MV-4-11 (cell line): ENCODE measurements around the gene ARHGEF4.

Experiments
- DNase-seq: peaks from one replicate; lab custom pipeline; 2025; lab: John Stamatoyannopoulos, UW

The ARHGEF4 gene, protein sequence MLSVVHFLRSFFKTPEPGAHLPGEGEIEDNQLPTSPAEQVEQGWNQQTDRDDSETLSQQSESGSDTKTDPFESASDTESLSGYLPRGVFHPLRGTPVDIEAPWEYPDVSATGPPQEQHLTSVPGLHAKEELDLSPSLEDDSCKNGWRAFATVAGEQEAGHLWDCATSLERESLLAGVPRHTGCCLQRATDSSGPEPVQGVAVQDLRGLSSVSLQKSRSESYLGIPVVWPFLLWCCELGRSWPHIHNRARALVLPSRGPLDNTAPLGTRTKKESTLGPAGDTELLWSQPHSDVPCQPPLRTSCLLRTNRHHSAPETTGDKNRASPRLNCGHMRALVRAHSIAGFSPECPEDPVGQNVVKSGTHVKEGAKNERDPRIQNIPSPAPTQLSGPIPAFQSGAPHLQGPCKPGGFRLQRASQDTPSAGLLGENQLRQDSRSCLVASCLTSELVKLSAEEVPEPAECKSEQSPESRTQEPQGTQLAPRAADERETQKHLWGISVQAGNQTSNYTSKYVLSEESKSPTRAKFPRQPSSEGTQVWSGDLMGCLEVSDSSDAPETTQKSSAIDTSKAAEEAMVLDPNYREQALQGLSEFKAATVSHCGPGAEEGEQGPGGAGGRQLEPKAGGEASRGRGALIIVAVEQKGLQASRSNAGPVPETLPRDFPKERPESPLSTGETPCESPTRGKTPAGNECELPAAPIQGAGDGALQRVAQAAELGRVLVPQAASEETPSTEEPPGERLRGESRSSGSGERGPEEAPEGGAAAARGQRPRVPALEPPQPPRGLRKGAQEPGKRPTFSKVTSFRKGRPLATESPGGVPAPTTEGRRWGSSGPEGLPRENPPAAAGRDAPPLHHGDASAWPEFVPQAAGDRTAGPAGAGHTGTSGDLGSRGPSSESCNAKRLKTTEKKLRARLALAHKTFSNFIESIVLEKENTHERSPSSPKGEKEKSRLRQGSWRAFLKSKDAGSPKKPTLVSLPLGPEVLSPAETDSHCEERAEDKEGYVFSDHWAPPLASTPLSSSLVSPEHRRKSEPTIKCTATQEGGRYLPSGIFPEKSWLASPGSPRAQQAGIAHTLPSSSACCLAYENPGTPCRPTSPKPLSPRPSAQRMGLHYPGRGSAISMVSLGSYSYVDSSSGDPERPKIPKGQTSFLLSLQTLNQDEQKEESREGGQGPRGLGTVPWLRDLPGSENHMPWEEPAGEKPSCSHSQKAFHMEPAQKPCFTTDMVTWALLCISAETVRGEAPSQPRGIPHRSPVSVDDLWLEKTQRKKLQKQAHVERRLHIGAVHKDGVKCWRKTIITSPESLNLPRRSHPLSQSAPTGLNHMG (N-terminal part only)

DNA sequence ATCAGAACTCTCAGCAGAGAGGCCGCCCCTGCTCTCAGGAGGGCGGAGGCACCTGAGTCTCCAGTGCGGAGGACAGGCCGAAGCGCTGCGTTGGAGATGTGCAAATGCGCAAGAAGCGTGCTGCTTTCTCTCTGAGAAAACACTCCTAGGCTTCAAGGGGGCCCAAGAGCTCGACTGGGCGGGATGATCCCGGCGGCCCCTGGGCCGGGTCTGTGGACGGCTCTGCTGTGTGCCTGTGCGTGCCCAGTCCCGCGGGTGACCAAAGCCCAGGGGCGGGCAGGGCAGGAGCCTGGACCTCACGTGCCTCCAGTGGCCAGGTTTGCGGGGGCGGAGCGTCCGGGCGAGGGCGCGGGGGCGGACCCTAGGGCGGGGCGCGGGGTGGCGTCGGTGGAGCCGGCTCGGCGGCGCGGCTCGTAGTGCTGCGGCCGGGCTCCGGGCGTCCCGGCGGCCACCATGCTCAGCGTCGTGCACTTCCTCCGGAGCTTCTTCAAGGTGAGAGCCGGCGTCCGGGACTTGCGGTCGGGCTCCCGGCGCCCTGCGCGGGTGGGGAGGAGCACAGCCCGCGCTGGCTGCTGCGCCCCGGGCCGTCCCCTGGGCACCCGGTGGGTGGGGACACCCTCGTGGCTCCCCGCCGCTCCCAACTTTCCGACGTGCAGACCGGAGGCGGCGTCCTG is at the start of gene ARHGEF4:
Gene ARHGEF4 (plus strand): TSS at position 414 of the 674 bp plus-strand sequence. CDS start 40 bp downstream, at position 454.
- no peak for DNase-seq

DNA sequence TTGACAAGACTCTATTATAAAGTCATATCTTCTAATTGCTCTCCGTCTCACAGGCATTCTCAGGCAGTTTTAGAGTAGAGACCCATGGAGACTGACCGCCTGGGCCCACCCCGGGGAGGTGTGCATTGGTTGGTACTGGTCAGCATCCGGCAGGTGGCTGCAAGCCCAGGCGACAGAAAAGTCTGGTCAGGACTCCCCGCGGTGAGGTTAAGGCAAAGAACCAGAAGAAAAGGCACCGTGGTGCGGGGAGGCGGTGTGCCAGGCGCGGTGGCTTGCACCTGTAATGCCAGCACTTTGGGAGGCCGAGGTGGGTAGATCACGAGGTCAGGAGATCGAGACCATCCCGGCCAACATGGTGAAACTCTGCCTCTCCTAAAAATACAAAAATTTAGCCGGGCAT is 48.9 kb upstream of the ARHGEF4 start:
- no peak for DNase-seq

DNA sequence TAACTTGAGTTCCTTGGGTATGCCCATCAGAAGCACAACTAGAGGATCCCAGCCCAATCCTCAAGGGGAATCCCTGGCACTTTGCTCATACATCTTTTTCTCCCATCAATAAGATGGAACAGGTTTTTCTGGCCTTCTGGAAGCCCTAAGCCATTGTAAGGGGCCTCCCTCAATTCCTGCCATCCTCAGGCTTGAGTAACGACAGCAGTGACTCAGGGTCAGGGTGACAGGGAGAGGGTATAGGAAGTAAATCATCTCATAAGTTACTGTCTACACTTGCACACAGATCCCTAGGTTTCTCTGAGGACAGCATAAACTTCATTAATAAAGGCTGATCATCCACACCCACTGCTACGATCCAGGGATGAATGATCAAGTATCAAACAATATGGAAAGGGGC is 46.4 kb upstream of the ARHGEF4 start:
- DNase-seq = no peak

DNA sequence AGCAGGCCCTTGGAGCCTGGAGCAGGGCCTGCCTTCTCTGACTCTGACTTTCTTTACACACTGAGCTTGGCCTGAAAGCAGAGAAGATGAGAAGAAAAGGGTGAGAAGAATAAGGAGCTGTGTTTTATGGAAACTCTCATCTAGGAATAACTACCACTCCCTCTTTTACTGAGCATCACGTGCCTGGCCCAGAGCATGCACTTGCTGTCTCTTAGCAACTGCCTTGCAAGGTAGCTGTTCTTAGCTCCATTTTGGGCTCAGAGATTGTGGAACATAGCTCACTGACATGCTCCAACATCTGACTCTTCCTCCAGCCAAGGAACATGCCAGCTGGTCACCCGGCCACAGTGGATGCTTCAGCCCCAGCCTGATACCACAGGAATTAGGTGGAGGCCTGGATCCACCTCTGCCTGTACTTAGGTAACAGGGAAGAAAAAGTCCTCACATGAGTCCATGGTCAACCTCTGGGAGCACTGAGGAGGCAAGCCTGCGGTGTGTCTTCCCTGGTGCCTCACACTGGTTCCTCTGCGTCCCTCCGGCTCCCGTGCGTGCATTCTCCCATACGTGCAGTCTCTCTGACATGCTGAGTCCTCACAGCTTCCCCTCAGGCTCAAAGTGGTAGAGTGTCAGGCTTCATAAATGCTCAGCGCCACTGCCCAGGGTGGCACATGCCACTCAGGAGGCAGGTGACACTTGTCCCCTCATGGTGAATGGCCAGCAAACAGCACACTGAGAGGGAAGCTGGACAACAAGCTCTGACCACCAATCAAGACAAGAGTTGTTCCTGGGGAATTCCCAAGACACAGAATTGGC is 45.7 kb upstream of the ARHGEF4 start:
- DNase-seq = no peak

DNA sequence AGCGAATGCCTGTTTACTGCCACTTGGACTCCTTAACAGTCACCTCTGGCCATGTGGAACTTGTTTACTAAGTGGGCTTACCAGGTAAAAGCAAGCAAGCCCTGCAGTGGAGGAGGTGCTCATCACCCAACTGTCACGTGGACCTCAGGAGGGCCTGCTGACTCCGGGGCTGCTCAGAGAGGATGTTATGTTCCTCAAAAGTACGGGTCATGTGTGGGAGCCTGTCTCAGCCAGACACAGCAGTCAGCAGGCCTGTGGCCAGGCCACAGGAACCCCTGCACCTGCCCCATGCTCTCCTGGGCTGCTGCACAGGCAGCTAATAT is 45.1 kb upstream of the ARHGEF4 start:
- no peak for DNase-seq

DNA sequence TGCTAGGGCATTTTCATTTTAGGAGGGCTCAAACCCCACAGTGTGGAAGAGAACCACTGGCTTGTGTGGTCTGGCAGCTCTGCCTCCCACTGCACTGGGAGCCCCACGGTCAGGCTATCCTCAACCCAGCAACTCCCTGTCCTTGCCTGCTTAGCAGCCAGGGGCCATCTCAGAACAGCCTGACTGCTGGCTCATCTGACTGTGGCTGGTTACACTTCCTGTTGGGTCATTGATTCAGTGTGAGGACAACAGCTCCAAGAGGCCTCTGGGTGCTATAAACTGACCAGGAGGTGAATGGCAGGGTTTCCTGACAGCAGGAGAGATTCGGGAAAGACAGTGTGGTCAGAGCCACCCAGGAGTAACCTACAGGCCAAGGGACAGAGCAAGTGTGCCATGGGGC is 41.3 kb upstream of the ARHGEF4 start:
- DNase-seq = peak; percentile 33

DNA sequence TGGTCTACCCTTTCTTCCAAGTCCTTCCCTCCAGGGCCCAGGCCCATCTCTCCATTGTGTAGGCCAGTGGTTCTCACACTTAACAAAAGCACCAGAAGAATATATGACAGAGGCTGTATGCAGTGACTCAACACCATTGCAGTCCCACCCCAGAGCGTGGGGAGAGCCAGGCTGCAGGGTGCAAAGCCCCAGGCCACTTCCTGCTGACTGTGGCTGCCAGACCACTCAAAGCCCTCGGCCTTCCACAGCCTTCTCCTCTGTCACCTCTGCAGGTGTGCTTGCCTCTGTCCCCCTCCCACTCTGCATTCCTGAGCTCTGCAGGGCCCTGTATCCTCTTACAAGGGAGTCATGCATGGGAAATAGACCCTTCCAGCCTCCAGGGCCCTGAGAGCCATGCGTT is 40.4 kb upstream of the ARHGEF4 start:
- peak; percentile 32 for DNase-seq

DNA sequence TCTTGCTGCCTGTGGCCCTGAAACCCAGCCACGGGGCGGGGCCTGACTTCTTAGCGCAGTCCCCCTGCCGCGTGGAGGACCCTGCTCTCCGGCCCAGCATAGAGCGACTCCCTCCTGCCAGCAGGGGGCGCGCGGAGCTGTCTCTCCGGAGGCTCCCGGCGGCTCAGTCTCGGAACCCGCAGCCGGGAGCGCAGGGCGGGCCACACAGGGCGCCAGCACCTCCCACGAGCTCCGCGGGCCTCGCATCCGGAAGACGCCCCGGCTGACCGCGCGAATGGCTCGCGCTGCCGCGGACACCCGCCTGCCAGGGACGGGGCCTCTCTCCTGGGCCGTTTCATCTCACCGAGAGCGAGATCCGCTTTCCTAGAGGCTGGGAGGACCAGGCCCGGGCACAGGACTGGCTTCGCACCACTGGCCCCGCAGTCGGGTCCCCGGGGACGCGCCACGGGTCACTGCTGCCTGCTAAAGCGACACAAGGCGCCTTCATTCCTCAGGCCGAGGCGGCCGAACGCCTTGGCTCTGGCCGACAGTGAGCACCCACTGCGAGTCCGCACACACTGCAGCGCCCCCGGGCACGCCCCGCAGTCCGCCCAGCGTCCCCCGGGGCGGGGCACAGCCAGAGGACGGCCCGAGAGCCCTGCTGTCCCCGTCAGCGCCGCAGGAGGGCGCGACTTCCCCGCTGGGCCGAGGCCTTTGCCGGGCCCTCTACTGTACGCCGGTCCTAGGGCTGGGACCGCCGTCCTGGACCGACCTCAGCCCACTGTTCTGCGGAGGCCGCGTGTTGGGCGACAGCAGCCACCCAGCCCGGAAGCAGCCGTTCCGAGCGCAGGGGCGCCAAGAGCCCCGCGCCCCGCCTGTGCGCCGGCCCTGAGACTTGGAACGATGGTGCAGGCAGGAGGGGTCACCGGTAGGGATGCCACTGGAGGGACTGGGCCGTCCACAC is 39.0 kb upstream of the ARHGEF4 start:
- DNase-seq = peak; percentile 77

DNA sequence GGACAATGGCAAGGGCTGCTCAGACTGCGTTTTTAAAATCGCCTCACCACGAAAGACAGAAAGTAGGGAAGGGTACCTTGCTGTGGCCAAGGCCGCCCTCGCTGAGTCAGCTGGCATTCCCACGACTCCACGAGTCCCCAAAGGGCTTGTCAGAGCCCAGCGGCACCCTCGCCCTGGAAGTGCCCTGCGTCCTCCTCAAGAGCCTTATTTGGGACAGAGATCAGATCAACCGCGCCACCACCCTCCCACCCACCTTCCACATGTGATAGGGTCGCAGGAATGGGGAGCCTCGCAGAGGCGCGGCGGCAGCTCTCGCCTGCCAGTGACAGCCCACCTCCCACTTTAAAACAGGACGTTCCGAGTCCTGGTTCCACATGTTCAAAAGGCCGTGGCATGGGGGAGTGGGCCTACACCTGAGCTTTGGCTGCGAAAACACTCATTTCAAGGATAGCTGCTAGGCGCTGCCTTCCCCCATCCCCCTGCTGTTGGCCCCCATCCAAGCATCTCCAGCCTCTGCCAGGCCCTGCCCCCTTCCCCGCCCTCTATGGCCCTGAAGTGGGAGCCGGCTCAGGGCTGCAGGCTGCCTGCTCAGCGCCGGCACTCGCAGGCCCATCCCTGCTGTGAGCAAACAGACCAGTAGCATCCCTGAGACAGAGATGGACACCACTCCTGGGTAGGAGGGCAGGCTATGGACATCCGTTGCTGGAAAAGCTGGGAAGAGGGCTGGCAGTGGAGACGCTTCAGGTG is 38.1 kb upstream of the ARHGEF4 start:
- no peak for DNase-seq

DNA sequence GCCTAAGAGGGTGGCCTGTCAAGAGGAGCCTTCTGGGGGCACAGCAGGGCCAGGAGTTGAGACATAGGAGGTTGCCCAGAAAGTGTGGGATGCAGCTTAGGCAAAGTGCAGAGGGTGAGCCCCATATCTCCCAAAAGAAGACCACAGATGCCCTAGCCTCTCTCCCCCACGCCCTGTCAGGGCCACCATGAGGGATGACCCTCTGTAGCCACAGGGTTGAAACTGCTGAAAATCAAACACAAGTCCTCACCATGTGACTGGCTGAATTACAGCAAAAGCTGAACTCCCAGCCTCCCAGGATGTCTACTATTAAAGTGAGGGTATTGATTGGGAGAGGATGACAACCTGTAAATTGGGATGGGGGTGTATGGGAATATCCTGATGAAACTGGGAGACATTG is 37.4 kb upstream of the ARHGEF4 start:
- DNase-seq = no peak

DNA sequence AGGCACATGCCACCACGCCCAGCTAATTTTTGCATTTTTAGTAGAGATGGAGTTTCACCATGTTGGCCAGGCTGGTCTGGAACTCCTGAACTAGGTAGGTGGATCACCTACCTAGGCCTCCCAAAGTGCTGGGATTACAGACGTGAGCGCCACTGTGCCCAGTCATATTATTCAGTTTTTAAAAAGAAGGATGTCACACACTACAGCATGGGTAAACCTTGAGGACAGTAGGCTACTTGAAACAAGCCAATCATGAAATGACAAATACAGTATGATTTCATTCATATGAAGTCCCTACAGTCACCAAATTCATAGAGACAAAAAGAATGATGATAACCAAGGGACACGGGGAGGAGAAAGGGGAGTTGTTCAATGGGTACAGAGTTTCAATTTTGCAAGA is 31.1 kb upstream of the ARHGEF4 start:
- no peak for DNase-seq

DNA sequence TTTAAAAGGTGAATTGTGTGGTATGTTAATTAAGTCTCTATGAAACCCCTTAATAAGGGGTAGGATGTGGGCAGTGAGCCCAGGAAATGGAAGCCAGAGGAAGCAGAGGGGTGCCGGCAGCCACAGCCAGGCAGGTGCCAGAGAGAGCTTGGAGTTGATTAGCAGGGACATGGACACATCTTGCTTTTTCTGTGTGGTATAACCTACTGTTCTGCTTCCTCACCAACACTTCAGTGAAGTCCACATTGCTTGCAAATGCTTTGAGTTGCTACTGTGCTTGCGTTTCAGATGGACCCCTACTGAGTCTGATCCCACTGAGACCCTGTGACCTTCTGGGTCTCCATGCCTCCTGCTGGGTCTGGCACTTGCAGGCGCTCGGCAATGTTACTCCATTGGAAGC is 30.3 kb upstream of the ARHGEF4 start:
- DNase-seq = no peak

DNA sequence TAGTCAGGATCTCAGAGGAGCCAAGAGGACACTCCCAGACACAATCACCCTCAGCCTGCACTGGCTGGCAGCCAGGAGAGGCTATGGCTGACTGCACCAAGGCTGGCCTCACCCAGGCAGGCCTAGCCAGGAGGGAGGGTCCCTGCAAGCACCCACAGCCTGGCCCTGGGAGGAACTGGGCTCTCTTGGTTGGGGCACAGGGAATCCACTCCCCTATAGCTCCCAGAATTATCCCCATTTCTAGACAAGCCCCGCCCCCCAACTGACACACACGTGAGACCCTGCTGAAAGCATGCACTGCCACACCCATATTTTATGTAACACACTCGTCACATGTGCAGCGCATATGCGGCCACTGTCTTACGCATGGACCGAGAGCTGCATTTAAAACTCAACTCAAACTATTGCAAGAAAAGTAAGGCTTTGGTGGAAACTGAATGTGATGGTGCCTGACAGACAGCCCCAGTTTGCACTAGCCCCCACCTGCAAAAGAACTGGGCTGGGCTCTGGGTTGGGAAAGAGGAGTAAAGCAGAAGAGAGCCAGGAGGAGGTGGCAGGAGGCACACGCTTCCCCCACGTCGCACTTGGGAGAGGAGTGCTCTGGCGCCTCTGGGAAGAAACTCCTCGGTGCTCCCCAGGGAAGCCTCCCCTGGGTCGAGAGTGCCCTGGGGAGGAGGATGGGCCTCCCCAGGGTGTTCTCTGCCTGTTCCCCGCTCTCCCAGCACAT is 28.9 kb upstream of the ARHGEF4 start:
- DNase-seq = no peak

DNA sequence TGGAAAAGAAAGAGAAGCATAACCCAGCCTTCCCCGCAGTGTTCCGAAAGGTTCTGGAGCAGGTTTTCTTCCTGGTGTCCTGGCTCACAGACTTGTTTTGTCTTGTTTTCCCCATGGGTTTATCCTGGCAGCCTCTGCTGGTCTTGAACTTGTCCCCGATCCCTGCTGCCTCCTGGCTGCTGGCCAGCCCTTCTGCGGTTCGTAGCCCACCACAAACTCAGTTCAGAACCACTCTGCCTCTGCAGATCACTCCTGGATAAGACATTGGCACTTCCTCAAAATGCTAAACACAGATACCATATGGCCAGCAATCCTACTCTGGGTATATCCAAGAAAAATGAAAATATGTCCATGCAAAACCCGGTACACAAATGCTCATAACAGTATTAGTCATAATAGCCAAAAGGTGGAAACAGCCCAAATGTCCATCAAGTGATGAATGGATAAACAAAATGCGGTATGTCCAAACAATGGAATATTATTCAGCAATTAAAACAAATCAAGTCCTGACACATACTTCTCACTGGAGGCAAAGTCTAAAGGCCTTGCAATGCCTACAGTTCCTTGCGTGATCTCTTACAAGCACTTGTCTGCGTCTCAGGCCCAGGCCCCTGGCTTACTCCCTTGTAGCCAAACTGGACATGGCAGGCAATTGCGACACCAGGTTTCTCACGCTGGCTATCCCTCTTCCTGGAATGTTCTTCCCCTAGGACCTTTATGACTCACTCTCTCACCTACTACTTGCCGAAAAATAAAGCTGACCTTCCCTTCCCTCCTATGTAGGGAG is 28.0 kb upstream of the ARHGEF4 start:
- DNase-seq = peak; percentile 40

DNA sequence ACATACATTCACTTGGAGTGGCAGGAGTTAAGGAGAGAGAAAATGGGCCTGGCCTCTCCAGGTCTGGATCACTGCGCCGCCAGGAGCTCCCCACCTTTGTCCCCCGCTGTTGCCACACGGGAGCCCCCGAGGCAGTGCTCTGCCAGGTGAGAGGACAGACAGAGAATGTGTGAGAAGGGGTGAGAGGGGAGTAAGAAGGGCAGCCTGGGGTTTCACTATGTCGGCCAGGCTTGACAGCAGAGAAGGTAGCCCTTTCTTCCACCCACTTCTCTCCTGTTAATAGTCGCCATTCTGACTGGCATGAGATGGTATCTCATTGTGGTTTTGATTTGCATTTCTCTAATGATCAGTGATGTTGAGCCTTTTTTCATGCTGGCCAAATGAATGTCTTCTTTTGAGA is 26.2 kb upstream of the ARHGEF4 start:
- no peak for DNase-seq

DNA sequence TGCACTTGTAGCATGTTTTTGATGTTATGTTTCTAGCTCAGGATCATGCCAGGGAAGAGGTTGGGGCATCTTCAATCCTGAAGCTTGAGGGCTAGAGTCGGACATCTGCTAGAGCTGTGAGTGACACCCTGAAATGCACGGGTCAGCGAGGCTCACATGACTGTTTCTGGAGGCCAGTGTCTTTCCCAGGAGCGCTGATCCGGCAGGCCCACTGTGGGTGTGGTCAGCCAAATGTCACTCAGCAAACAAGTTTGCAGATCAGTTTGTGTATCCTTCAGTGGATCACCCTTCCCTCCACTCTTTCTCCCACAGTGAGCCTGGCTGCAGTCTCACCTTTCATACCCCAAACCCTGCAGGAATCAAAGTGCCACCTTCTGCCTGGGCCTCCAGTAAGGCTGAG is 23.0 kb upstream of the ARHGEF4 start:
- no peak for DNase-seq

DNA sequence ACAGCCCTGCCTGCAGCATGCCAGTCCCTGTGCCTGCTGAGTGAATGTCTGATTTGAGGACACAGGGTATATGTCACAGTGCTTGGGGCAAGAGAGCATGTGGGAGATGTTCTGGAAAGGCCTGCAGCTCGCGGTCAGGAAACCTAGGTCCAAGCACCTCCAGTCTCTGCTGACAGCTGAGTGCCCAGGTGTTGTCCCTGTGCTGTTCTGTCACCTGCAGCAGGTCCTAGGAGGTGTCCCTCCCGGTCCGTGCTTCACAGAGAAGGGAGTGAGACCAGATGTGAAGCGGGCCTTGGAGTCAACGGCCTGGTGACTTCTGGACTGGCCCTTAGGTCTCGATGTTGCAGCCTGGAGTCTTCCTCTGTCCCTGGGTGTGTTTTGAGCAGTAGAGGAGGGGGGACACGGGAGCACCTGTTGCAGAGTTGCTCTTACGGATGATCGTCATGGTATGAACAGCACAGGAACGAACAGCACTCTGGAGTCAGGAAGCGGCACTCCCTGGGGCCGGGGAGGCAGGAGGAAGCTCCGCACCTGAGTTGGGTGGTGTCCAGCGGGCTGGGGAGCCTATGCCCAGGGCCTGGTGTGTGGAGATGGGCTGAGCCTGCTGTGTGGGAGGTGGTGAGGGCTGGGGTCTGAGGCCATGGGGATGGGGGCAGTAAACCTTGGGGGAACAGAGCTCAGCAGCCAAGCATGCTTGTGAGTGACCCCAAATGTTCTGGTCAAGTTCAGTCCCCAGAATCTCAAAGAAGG is 21.6 kb upstream of the ARHGEF4 start:
- DNase-seq = no peak
